Sigmoid colon (tissue), 7 donors: ENCODE measurements around the gene TTLL13. TPM values are rescaled to one million over a fixed set of nuclear protein-coding genes. Genes with fewer than 3 reads are reported as not detected.
"Not testable (repeated sequence)": the region's sequence is repeated elsewhere in the genome, so short reads cannot be mapped to it uniquely, and the experiment has no call there.

Experiments
- DNase-seq: peaks from one replicate; pipeline ENCODE4 v3.0.0-alpha.2; 2019
- H3K27ac ChIP-seq, 4 donors: fragments of 200-600 bp; sonication (generic); one replicate each; pipeline ENCODE4 v1.5.1; 2016 to 2019; ENCODE audit warnings: mild to moderate bottlenecking in 1 of 4
- H3K27me3 ChIP-seq, 3 donors: fragments of 200-600 bp; sonication (generic); one replicate each; pipeline ENCODE4 v1.5.1; 2019; ENCODE audit warnings: mild to moderate bottlenecking in 1 of 3
- H3K36me3 ChIP-seq, 4 donors: fragments of 200-600 bp; sonication (generic); one replicate each; pipeline ENCODE4 v1.5.1; 2016 to 2019
- H3K4me1 ChIP-seq, 4 donors: fragments of 200-600 bp; sonication (generic); one replicate each; pipeline ENCODE4 v1.5.1; 2017 to 2019
- H3K4me3 ChIP-seq, 4 donors: fragments of 200-600 bp; sonication (generic); one replicate each; pipeline ENCODE4 v1.5.1; 2017 to 2019; ENCODE audit warnings: mild to moderate bottlenecking in 2 of 4, moderate library complexity in 1 of 4
- H3K9me3 ChIP-seq, 4 donors: fragments of 200-600 bp in 3 of 4; sonication (generic) in 3 of 4; one replicate each; pipeline versions ENCODE4 v1.5.1 to v1.6.1; 2013 to 2019
- EP300 ChIP-seq, 4 donors: sonication (generic); formaldehyde crosslinking; IDR thresholded peaks; one replicate each; pipeline ENCODE4 v1.6.1; 2017; ENCODE audit warnings: antibody characterized with exemption in 4 of 4
- POLR2A ChIP-seq, 2 donors: fragments of 450-650 bp; IDR thresholded peaks; one replicate each; pipeline ENCODE4 v1.6.1; 2016; ENCODE audit warnings: antibody characterized with exemption in 2 of 2, mild to moderate bottlenecking in 2 of 2, moderate library complexity in 2 of 2
- POLR2AphosphoS5 ChIP-seq, 4 donors: sonication (generic); formaldehyde crosslinking; IDR thresholded peaks; one replicate each; pipeline ENCODE4 v1.6.1; 2017; ENCODE audit warnings: antibody characterized with exemption in 4 of 4
- WGBS, 2 donors: extraction: QIAGEN DNeasy Blood & Tissue Kit; methylation state at CpG; one replicate each; pipeline ENCODE4 v1.1.7; 2013; 5-methylcytosine and 5-hydroxymethylcytosine counted together
- intact Hi-C: fragments of 100-400 bp; cut with DNase I; formaldehyde crosslinking; loops from one replicate; pipeline ENCODE4 v1.15.1; 2023
- polyA plus RNA-seq, 3 donors: library from polyadenylated mRNA; stranded (reverse); fragments of 200-250 nt; gene quantifications; one replicate each; pipeline ENCODE4 v1.2.3, GENCODE V29; 2013
- total RNA-seq, 4 donors: library from RNA; depleted of rRNA; stranded (reverse); fragments of >200 nt; gene quantifications; one replicate each; pipeline ENCODE4 v1.1.0, GENCODE V29; 2016
- TF ChIP-seq, protein P1 (sequence below), 4 experiments: fragments of 450-650 bp in 3 of 4; fragments of 200-600 bp in 1 of 4; IDR thresholded peaks; one replicate each; pipeline ENCODE4 v1.5.1; 2016 to 2019; ENCODE audit warnings: antibody characterized with exemption in 4 of 4, mild to moderate bottlenecking in 3 of 4, moderate library complexity in 2 of 4
- donor health status: healthy with polysubstance abuse.
- donor health status: Bipolar disorder and iron deficiency.
- donor health status: healthy.

Gene TTLL13
- total and polyA plus RNA-seq, 7 donors: 0.25 TPM; not detected in 6

DNA sequence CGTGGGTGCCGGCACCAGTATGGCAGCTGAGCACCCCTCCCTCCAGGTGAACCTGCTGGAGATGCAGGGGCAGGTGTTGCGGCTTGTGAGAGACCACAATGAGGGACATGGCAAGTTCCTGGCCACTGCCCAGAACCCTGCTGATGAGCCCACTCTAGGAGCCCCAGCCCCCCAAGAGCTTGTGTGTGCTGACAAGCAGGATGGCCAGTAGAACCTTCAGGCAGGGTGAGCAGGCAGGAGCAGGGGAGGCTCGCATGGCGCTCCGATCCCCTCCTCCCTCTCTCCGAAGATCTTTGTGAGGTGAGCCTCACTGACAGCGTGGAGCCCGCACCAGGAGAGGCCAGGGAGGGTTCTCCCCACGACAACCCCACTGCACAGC, 45.9 kb downstream of the TTLL13 start:
- no peak for TF ChIP-seq POLR2A (IDR thresholded peaks at IDR 0.05)
- no peak for TF ChIP-seq POLR2AphosphoS5 (IDR thresholded peaks at IDR 0.05)
- no peak for TF ChIP-seq EP300 (IDR thresholded peaks at IDR 0.05)
- TF ChIP-seq, protein P1, sequence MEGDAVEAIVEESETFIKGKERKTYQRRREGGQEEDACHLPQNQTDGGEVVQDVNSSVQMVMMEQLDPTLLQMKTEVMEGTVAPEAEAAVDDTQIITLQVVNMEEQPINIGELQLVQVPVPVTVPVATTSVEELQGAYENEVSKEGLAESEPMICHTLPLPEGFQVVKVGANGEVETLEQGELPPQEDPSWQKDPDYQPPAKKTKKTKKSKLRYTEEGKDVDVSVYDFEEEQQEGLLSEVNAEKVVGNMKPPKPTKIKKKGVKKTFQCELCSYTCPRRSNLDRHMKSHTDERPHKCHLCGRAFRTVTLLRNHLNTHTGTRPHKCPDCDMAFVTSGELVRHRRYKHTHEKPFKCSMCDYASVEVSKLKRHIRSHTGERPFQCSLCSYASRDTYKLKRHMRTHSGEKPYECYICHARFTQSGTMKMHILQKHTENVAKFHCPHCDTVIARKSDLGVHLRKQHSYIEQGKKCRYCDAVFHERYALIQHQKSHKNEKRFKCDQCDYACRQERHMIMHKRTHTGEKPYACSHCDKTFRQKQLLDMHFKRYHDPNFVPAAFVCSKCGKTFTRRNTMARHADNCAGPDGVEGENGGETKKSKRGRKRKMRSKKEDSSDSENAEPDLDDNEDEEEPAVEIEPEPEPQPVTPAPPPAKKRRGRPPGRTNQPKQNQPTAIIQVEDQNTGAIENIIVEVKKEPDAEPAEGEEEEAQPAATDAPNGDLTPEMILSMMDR (IDR thresholded peaks at IDR 0.05): no peak
- Histone ChIP-seq H3K4me3 (no peak overlapping the region), H3K4me1 (peaks cover 0 to 8% (median 7%) of the 10 kb centered on the region in 4 donors), H3K27ac (no peak overlapping the region), H3K9me3 (no peaks in the 10 kb centered on the region), H3K36me3 (no peaks in the 10 kb centered on the region), H3K27me3 (no peaks in the 10 kb centered on the region)
- intact Hi-C loops: no loop called here
- 76 to 80% methylated on average over 10 of the region's 10 CpGs for WGBS, 2 donors
- no peak for DNase-seq

DNA sequence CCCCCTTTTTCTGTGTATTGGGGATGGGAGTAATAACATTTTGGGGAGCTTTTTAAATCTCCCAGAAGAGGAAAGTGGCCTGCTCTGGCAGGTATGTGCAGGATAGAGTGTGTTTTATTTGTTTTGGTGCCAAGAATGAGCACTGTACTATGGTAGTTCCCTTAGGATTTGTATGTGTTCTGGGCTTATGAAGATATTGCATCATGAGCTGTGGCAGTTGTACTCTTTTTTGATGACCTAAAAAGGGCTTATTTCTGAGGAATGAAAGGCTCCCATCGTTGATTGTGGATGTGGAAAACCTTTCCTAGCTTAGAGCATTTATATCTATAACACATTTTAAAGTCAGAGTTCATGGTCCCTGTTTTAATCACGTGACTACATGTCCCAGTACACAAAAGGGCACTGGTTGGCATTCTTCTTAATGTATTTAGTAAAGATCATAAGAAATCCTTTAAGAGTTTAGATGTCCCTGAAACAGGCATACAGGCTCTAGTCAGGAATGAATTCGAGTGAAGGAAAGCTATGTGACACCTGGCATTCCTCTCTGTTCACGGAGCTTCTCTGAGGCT, 47.0 kb downstream of the TTLL13 start:
- H3K27ac ChIP-seq, DNase-seq, H3K27me3 ChIP-seq, H3K36me3 ChIP-seq, H3K9me3 ChIP-seq, intact Hi-C loops, H3K4me3 ChIP-seq: not testable (repeated sequence)
- 67 to 83% methylated on average over 4 of the region's 4 CpGs for WGBS, 2 donors
- H3K4me1 ChIP-seq: peaks cover 0 to 11% (median 9%) of the 10 kb centered on the region in 4 donors

DNA sequence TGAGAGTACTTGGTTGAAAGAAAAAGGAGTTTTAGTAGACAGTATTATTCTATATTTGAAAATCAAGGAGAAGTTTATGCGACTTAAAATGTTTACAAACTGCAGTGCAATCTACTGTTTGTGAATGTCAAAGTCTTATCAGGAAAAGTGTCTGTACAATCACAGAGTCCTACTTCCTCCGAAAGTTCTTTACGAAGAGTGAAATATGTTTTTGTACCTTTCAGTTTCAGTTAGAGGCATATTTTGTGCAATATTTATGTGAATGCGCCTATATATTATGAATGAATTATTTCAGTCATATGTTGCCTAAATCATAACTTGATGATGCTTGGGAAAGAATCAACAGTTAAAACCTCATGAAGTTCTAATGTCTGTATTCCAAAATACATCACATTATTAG, 47.7 kb downstream of the TTLL13 start:
- Histone ChIP-seq H3K36me3 (no peaks in the 10 kb centered on the region), H3K27me3 (no peaks in the 10 kb centered on the region), H3K4me1 (peaks cover 0 to 15% (median 11%) of the 10 kb centered on the region in 4 donors), H3K4me3 (no peak overlapping the region), H3K9me3 (no peaks in the 10 kb centered on the region), H3K27ac (no peak overlapping the region)
- intact Hi-C loops: no loop called here
- TF ChIP-seq EP300 (IDR thresholded peaks at IDR 0.05) (no peak), POLR2AphosphoS5 (IDR thresholded peaks at IDR 0.05) (no peak), POLR2A (IDR thresholded peaks at IDR 0.05) (no peak)
- TF ChIP-seq, protein P1 (IDR thresholded peaks at IDR 0.05): no peak
- DNase-seq: no peak
- 75 to 80% methylated on average over 4 of the region's 4 CpGs for WGBS, 2 donors

DNA sequence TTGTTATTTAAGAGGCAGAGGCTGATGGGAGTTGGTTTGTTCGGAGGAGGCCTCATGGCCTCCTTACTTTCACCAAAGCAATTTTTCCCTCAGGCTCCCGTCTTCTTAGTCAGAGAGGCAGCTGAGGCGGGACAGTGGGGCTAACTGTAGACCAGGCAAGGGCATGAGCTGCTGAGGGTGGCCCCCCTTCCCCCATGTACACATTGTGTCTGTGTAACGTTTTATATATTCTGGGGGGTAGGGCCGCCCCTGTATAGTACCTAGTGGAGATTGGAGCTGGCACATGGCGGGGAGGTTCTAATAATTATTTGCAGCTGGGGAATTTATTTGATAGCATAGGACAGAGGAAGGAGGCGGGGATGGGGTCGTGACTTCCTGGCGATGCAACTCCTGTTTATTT, 51.2 kb downstream of the TTLL13 start:
- intact Hi-C loops: no loop called here

GRCh38 chr15:90300988-90301706, 51.8 kb downstream of the TTLL13 start:
- H3K4me1 ChIP-seq: peaks cover 0 to 9% (median 4%) of the 10 kb centered on the region in 4 donors
- 65 to 72% methylated on average over 21 of the region's 21 CpGs for WGBS, 2 donors
- no peaks in the 10 kb centered on the region for H3K27me3 ChIP-seq
- no peak overlapping the region for H3K27ac ChIP-seq
- no peak overlapping the region for H3K4me3 ChIP-seq
- no peak for TF ChIP-seq EP300 (IDR thresholded peaks at IDR 0.05)
- TF ChIP-seq, protein P1 (IDR thresholded peaks at IDR 0.05): peak; percentile 31 to 73 (median 60)
- TF ChIP-seq POLR2AphosphoS5 (IDR thresholded peaks at IDR 0.05): no peak
- no peak for TF ChIP-seq POLR2A (IDR thresholded peaks at IDR 0.05)
- peak; percentile 76 for DNase-seq
- intact Hi-C loops: no loop called here
- H3K36me3 ChIP-seq: no peaks in the 10 kb centered on the region
- H3K9me3 ChIP-seq: no peaks in the 10 kb centered on the region

More for the DNA sequence above, 51.2 kb downstream of the TTLL13 start:
- no peak overlapping the region for H3K27ac ChIP-seq
- TF ChIP-seq EP300 (IDR thresholded peaks at IDR 0.05) (no peak), POLR2A (IDR thresholded peaks at IDR 0.05) (no peak), POLR2AphosphoS5 (IDR thresholded peaks at IDR 0.05) (no peak)
- TF ChIP-seq, protein P1 (IDR thresholded peaks at IDR 0.05): no peak
- WGBS, 2 donors: 91 to 93% methylated on average over 9 of the region's 9 CpGs
- H3K36me3 ChIP-seq: no peaks in the 10 kb centered on the region
- H3K27me3 ChIP-seq: no peaks in the 10 kb centered on the region
- H3K9me3 ChIP-seq: no peaks in the 10 kb centered on the region
- H3K4me1 ChIP-seq: peaks cover 0 to 9% (median 4%) of the 10 kb centered on the region in 4 donors
- DNase-seq: no peak
- H3K4me3 ChIP-seq: no peak overlapping the region
